Stimulated activated CD4-positive, alpha-beta T cell treated with anti-CD3 and anti-CD28 coated beads, Interleukin-12 subunit alpha, Interleukin-12 subunit beta, amount 100 ng/mL, for 48 hours (primary cell): ENCODE measurements around the gene RET.

ENCODE experiments used
- DNase-seq, 3 donors: peaks; one replicate each; pipeline ENCODE4 v3.0.0-alpha.2; 2020; ENCODE audit warnings: low read depth in 2 of 3, low spot score in 1 of 3

The RET gene

DNA sequence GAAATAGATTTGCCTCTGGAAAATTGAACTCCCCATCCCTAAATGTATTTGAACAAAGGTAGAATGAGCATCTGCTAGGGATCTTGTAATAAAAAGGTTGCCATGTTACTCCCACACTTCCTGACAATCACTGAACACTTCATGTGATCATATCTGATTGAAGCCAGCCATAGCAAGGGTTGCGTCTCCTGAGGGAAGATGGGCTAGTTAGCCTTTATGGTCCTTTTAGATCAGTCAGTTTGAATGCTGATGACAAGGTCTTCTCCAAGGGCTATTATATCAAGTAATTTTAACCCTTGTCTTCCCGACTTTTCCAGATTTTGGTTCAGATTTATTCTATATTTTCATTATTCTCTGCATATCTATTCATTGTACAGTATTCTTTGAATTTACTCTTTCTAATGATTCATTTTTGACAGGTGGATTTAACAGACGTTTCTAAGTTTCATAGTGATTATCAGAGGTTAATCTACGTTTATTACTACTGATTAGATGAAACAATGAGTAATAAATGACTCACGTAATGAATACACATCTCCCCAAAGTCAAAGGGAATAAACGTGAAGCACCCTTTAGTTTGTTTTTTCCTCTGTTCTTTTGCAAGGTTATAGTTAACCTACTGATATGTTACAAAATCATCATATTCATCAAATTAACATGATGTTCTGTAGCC is 89.5 kb downstream of the RET start:
- DNase-seq, result no peak

DNA sequence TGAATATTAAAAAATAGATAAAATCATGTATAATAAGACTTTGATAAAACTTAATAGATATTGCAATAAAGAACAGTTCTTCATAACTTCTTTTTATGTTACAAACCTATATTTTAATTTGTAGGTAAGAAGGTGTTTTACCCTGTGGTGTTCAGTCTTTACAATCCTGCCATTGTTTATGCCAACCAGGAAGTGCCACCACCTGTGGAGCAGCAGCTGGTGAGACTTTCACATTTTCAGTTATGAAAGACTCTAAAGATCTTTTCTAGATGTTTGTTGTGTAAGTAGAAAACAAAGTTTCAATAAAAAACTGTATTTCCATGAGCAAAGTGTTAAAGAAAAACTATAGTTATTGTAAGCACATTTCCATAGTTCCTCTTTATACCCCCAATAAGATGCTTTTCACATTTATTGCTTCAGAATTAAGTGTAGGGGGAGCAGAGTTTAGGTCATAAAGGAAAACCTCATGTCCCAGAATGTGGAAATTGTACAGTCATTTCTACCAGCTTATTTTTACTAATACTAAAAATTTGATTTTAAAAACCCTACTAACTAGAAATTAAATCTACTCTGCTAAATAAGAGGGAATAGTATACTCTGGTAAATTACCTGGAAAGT is 90.1 kb downstream of the RET start:
- DNase-seq, result no peak

DNA sequence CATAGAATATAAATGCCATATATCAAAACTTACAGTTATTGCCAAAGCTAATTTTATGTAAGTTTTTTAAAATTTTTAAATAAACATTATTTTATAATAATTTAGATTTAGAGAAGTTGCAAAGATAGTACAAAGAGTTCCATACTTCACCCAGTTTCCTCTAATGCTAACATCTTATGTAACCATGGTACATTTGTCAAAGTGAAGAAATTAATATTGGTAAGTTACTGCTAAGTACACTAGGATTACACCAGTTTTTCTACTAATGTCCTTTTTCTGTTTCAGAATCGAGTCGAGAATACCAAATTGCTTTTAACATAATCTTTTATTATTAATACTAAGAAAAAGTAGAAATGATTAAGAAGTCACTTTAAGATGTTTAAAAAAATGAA is 90.6 kb downstream of the RET start:
- DNase-seq, result no peak

DNA sequence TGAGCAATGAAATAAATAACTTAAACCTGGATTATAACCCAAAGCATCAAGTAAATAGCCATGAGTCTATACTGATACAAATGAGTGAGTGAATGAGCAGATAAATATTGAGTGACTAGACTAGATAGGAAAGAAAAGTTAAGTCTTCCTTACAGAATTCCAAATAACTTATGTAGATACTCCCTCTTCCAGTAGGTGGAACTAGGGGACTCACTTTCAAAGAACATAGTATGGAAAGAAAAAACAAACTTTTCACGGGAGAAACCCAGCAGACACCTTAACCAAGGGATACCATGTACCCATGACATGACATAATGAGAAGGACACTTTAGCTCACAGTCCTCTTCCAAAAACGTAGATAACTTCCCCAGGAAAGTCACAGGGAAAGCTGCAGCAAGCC is 93.6 kb downstream of the RET start:
- no peak for DNase-seq

DNA sequence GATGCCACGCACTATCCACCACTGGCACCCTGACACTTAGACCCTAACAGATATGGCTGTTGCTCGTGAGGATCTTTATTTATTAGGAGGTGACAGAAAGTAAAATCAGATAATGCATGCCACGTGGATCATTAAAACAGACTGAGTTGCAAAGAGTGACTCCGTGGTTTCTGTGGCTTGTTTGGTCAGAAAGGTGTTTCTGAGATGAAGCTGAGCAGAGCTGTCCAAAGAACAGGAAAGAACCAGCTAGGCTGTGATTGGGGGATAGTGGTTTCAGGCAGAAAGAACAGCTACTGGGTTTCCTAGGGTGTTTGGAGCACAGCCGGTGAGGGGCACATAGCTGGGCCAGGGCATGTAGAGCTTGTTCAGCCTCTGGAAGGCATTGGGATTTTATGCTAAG is 95.8 kb downstream of the RET start:
- DNase-seq, result no peak

DNA sequence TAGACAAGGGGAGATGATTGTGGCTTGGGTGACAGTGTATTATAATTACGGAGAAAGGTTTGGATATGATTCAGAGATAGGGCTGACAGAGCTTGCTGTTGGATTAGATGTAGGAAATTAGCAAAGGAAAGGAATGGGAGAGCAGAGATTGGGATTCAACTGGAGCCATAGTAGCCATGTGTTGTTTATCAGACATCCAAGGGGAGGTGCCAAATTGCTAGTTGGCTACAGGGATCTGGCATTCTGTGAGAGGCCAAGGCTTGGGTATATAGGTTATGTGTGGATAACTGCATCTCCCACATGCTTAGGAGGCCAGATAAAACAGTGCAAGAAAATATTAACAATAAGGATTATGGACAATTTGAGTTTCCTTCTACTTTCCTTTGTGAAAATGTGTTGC is 96.3 kb downstream of the RET start:
- no peak for DNase-seq

DNA sequence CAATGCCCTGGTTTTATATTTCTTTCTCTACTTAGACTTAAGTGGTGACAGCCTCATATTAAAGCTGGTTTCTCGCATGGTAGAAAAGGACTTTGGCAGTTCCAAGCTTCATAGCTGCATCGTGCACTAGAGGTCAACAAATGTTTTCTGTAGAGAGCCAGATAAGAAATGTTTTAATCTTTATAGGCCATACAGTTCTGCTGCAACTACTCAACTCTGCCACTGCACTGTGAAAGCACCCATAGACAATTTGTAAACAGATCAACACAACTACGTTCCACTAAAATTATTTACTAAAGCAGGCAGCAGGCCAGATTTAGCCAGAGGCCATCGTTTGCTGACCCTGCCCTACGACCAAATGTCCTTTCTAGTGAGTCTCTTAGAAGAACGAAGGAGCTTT is 98.1 kb downstream of the RET start:
- DNase-seq, result no peak

DNA sequence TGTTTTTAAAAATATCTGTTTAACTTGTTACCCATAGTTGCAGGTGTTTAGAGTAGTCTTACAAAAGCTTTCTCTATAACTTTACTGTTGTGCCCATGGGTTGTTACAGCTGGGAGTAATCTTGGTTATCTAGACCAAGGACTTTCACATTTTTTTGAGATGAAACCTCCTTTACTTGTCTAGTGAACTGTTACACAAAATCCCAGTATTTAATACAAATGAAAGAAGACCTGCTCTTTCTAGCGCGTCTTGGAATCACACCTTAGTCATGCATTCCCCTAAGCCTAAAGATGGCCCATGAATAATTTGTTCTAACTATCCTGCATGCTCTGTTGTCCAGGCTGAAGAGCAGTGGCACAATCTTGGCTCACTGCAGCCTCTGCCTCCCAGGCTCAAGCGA is 99.4 kb downstream of the RET start:
- no peak for DNase-seq

DNA sequence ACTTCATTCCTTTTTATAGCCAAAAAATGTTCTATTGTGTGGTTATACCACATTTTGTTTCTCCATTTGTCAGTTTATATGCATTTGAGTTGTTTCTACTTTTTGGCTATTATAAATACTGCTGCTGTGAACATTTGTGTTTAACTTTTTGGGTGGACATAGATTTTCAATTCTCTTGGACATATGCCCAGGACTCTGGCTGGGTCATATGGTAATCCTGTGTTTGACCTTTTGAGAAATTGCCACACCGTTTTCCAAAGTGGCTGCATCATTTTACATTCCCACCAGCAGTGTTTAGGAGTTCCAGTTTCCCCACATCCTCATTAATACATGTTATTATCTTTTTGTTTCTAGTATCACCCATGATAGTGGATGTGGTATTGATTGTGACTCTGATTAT is 100.7 kb downstream of the RET start:
- no peak for DNase-seq
